Measurements from ENCODE around the gene MPI. TPM values are rescaled to one million over a fixed set of nuclear protein-coding genes. Genes with fewer than 3 reads are reported as not detected.

The MPI gene
- total RNA-seq, 1 donor from 2014 or later, result 35.0 TPM

DNA sequence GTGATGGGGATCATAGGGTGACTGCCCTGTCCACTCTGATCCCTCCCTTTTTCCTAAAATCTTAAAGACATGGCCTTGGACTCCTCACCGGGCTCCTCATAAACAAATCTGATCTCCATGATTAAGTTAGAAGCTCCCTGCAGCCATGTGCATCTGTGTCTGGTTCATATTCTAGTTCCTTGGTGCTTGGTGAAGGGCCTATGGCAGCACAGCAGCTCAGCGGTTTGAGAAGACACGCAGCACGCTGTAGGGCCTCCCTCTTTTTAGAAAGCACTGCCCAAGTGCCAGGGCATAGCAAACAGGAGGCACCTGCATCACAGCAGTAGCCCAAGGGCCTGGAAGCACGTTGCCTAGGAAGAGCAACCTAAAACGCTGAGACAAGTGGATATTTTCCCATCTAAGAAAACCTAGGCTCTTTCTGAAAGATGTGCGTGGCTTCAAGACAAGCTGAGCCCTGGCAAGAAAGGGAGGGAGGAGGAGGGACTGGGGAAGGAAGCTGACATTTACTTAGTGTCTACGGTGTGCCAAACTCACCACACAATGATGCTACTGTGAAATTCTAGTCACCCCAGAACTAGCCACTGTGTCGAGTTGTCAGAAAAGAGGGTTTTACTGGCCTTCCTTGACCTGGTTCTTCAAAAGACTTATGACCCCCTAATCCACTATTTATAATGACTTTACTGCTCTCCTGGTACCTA lies 32.0 kb upstream of the MPI start:
- FAIRE-seq, result no peak

DNA sequence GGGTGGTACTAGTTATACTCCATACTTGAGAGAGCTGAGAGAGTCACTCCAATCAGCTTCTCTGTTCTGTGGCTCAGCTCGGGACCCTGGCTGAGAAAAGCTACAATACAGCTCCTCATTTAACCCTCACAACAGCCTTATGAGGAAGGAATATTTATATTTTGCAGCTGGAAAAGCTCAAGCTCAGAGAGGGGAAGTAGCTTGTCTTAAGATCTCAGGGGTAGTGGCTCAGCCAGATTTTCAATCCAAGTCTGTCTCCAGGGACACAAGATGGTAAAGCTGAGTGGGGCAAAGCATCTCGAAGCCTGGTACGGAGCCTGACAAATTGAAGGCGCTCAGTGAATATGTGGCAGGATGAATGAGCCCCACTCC lies 31.5 kb upstream of the MPI start:
- no peak for DNase-seq (ENCODE audit: low read depth)
- no peak for FAIRE-seq
- no peaks in the 10 kb centered on the region for H3K27me3 ChIP-seq (ENCODE audit: control insufficient read depth, insufficient read depth, low read length)

More for the DNA sequence above, 32.0 kb upstream of the MPI start:
- TF ChIP-seq, protein P1, sequence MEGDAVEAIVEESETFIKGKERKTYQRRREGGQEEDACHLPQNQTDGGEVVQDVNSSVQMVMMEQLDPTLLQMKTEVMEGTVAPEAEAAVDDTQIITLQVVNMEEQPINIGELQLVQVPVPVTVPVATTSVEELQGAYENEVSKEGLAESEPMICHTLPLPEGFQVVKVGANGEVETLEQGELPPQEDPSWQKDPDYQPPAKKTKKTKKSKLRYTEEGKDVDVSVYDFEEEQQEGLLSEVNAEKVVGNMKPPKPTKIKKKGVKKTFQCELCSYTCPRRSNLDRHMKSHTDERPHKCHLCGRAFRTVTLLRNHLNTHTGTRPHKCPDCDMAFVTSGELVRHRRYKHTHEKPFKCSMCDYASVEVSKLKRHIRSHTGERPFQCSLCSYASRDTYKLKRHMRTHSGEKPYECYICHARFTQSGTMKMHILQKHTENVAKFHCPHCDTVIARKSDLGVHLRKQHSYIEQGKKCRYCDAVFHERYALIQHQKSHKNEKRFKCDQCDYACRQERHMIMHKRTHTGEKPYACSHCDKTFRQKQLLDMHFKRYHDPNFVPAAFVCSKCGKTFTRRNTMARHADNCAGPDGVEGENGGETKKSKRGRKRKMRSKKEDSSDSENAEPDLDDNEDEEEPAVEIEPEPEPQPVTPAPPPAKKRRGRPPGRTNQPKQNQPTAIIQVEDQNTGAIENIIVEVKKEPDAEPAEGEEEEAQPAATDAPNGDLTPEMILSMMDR (IDR thresholded peaks at IDR 0.05; ENCODE audit: insufficient read depth, low read length, severe bottlenecking), result no peak
- DNase-seq (ENCODE audit: low read depth), result no peak
- H3K4me3 ChIP-seq (ENCODE audit: low read depth, low read length), result no peak overlapping the region
- H3K27me3 ChIP-seq (ENCODE audit: control insufficient read depth, insufficient read depth, low read length), result no peaks in the 10 kb centered on the region
- H3K36me3 ChIP-seq (ENCODE audit: control insufficient read depth, insufficient read depth, low read length), result peaks cover 15% of the 10 kb centered on the region

DNA sequence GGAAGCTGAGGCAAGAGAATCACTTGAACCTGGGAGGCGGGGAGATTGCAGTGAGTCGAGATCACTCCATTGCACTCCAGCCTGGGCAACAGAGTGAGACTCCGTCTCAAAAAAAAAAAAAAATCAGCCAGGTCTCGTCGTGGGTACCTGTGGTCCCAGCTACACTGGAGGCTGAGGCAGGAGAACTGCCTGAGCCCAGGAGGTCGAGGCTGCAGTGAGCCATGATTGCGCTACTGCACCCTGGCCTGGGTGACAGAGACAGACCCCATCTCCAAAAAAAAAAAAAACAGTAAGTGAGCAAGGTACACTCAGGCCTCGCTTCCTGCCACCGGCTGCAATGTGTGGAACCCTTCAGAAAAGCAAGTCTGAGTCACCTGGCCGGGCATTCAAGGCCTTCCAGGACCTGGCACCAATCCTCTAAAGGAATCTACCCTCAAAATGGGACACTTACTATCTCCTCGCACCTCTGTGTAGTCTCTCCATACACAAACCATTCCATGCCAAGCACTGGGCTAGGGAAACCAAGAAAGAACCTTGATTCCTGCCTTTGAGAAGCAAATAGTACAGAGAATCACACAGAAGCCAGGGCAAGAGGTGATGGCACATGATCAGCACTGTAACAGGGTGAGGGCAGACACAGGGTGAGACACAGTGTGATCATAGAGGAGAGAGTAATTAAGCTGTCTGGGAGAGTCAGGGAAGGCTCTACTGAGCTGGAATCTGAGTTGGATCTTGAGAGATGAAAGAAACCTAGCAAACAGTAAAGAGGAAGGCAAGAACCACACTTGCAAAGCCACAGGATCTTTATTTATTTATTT lies 26.4 kb upstream of the MPI start:
- TF ChIP-seq, protein P1 (IDR thresholded peaks at IDR 0.05; ENCODE audit: insufficient read depth, low read length, severe bottlenecking), result no peak
- Histone ChIP-seq H3K27me3 (ENCODE audit: control insufficient read depth, insufficient read depth, low read length) (no peaks in the 10 kb centered on the region), H3K4me3 (ENCODE audit: low read depth, low read length) (no peak overlapping the region), H3K36me3 (ENCODE audit: control insufficient read depth, insufficient read depth, low read length) (peaks cover 4% of the 10 kb centered on the region)
- FAIRE-seq (no peak), DNase-seq (ENCODE audit: low read depth) (peak; percentile 72)

More for the DNA sequence above, 31.5 kb upstream of the MPI start:
- TF ChIP-seq, protein P1 (IDR thresholded peaks at IDR 0.05; ENCODE audit: insufficient read depth, low read length, severe bottlenecking), result no peak
- H3K4me3 ChIP-seq (ENCODE audit: low read depth, low read length), result no peak overlapping the region
- peaks cover 13% of the 10 kb centered on the region for H3K36me3 ChIP-seq (ENCODE audit: control insufficient read depth, insufficient read depth, low read length)

DNA sequence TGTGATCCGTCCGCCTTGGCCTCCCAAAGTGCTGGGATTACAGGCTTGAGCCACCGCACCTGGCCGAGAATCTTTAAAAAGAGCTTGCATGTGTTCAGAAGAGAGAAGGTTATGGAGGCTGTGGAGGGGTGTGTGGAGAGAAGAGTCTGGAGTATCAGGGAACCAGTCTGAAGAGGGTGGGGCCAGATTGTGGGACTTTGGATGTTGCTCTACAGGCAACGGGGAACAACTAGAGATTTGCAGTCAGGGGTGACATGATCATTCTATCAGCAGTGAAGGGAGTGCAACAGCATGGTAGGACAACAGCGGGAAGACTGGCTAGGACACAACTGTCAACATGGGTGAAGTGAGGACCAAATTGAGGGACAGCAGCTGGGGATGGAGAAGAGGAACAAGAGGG lies 25.5 kb upstream of the MPI start:
- Histone ChIP-seq H3K36me3 (ENCODE audit: control insufficient read depth, insufficient read depth, low read length) (peaks cover 2% of the 10 kb centered on the region), H3K27me3 (ENCODE audit: control insufficient read depth, insufficient read depth, low read length) (no peaks in the 10 kb centered on the region), H3K4me3 (ENCODE audit: low read depth, low read length) (no peak overlapping the region)
- no peak for DNase-seq (ENCODE audit: low read depth)
- no peak for FAIRE-seq
- TF ChIP-seq, protein P1 (IDR thresholded peaks at IDR 0.05; ENCODE audit: insufficient read depth, low read length, severe bottlenecking), result no peak

DNA sequence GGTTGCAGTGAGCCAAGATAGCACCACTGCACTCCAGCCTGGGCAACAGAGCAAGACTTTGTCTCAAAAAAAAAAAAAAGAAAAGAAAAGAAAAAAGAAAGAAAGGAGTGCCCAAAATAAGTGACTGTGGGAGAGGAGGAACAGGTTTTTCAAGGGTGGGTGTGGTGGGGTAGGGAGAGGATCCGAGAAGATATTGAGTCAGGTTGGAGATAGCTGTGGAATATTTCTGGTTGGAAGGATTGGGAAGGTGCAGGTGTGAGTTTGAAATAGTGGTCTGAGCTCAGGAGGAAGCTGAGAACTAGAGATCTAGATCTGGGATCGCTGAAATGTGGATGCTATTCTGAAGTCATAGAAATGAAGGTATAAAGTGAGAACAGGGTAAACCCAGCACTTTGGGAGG lies 24.5 kb upstream of the MPI start:
- Histone ChIP-seq H3K36me3 (ENCODE audit: control insufficient read depth, insufficient read depth, low read length) (peaks cover 4% of the 10 kb centered on the region), H3K27me3 (ENCODE audit: control insufficient read depth, insufficient read depth, low read length) (no peaks in the 10 kb centered on the region), H3K4me3 (ENCODE audit: low read depth, low read length) (no peak overlapping the region)
- DNase-seq (ENCODE audit: low read depth), result peak; percentile 51
- TF ChIP-seq, protein P1 (IDR thresholded peaks at IDR 0.05; ENCODE audit: insufficient read depth, low read length, severe bottlenecking), result no peak
- no peak for FAIRE-seq

All from bronchial epithelial cell (primary cell).